Body of pancreas (tissue), 4 donors: ENCODE measurements around the gene ADARB1.

Experiments used
- CTCF ChIP-seq, 7 experiments: fragments of 450-650 bp in 4 of 7; fragments of 200-600 bp in 3 of 7; sonication (generic) in 3 of 7; IDR thresholded peaks; one replicate each; pipeline ENCODE4 v1.5.1; 2016 to 2019; ENCODE audit warnings: antibody characterized with exemption in 7 of 7
- POLR2A ChIP-seq, 3 donors: fragments of 450-650 bp; IDR thresholded peaks; one replicate each; pipeline ENCODE4 v1.6.1; 2016; ENCODE audit warnings: antibody characterized with exemption in 3 of 3, mild to moderate bottlenecking in 2 of 3

GRCh38 chr21:45123440-45123839 lies 49.1 kb downstream of the ADARB1 start:
- no peak for TF ChIP-seq CTCF (IDR thresholded peaks at IDR 0.05)
- TF ChIP-seq POLR2A (IDR thresholded peaks at IDR 0.05): no peak
